HCT116 (cell line): Measurements from ENCODE around the gene VASN.

ENCODE experiments used
- CTCF ChIP-seq, 3 experiments: fragments of 200-600 bp in 1 of 3; sonication (generic) in 1 of 3; IDR thresholded peaks in 2 of 3; conservative IDR thresholded peaks in 1 of 3; 2 replicates each; pipeline ENCODE4 v1.5.1; 2012 to 2017; ENCODE audit warnings: low read depth in 2 of 3, low read length in 2 of 3, antibody characterized with exemption in 1 of 3, borderline replicate concordance in 1 of 3, control low read depth in 1 of 3, mild to moderate bottlenecking in 1 of 3, mixed read lengths in 1 of 3, mixed run types in 1 of 3, moderate library complexity in 1 of 3; ENCODE audit not compliant: insufficient read depth in 1 of 3
- ELF1 ChIP-seq: IDR thresholded peaks from 2 replicates; pipeline ENCODE4 v1.6.1; 2012; ENCODE audit warnings: low read depth, borderline replicate concordance

DNA sequence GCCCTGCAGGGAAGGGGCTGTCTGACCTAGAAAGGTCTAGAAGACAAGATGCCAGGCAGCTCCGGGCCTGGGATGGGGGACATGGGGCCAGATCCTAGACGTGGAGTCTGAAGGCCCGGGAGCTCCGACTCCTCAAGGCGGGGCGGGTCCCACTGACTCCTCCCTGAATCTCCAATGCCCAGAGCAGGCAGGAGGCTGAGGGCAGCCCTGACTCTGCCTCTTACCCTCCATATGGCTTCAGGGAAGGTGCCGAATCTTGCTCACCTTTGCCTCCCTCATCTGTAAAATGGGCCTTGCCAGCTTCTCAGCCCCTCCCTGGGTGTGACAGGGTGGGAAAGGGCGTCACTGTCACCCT, 14.8 kb downstream of the VASN start:
- TF ChIP-seq ELF1 (no peak), CTCF (IDR thresholded peaks at IDR 0.05 in 2 of 3, conservative IDR thresholded peaks at IDR 0.05 in 1 of 3; ENCODE audit: borderline replicate concordance in 1 of 3, insufficient read depth in 1 of 3, low read depth in 2 of 3, low read length in 2 of 3) (no peak)
